NCI-H774 (cell line): ENCODE data around the gene GJA1.
"Not testable (repeated sequence)": the region's sequence is repeated elsewhere in the genome, so short reads cannot be mapped to it uniquely, and the experiment has no call there.

Experiments
- DNase-seq: peaks from one replicate; lab custom pipeline; 2025; lab: John Stamatoyannopoulos, UW

Gene GJA1

DNA sequence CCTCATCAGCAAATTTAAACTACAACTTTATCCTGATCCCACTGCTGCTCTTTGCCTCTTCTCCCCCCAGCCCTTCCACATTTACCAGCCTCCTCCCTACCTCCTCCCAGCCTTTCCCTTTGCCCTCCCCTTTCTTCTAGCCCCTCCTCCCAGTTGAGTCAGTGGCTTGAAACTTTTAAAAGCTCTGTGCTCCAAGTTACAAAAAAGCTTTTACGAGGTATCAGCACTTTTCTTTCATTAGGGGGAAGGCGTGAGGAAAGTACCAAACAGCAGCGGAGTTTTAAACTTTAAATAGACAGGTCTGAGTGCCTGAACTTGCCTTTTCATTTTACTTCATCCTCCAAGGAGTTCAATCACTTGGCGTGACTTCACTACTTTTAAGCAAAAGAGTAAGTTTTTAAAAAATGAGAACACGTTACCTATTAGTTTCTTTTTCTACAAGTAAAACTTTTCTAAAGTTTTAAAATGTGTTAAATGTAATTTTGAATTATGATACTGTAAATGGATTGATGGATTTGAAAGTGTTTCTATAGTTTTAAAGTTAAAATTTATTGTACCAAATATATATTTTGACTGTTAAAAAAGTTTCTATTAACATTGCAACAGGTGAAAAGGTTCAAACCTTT lies at the start of gene GJA1:
Gene GJA1 (plus strand): TSS at position 203 of the 626 bp plus-strand sequence. CDS start 11,202 bp downstream, outside the sequence.
- DNase-seq, result no peak

DNA sequence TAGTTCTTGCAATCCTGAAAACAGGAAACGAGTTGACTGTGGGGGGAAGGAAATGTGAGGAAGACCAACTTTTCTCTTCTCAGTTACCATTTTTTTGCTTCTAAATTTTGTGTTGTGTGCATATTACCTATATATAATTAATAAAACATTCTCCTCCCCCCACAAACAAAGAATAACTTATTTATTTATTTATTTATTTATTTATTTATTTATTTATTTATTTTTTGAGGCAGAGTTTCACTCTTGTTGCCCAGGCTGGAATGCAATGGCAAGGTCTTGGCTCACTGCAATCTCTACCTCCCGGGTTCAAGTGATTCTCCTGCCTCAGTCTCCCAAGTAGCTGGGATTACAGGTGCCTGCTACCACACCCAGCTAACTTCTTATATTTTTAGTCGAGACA lies 48.9 kb upstream of the GJA1 start:
- not testable (repeated sequence) for DNase-seq

DNA sequence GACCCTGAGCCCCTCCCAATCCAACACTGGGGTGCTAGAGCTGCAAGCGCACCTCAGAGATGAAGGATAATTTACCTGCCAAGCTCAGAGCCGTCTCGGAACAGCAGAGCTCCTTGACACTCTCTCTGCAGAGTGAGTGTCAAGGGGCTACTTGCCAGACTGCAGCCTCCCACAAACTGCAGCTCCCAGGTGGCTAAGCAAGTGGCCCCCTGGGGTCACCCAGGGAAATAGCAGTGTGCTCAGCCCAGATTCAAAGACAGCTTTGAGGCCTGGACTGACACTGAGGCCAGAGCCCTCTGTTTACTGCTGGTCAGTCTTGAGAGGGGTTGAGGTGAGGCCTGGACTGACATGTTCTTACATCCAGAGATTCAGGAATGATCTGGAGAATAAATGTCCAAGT lies 46.0 kb upstream of the GJA1 start:
- DNase-seq, result no peak

DNA sequence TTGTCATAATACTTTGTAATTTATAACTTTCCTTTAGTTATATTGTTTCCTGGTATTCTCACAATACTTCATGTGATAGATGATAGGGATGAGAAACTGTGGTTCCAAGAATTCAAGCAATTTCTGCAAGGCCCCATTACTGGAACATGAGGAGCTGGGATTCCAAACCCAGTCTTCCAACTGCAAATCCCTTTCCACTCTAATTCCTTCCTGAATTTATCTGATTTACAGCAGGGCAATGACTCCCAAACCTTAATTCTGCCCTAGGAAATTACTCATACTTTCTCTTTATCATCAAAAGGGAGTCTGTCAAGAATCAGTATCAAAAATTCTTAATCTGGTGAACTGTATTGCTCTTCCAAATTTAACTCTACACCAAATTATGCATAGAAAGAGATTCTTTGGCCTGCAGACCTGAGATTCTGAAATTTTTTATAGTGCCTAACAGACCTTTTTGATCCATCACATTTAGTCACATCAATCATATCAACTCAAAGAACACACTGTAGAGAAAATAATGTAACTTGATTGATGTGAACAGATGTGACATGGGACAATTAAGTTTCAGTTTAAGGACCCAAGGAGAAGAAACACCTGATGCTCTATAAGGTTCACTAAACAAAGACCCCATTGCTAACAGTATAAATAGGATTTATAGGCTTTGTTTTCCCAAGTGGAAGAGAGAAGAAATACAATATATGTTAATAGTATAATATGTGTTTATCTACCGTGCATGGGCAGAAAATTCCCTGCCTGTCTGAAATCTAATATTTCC lies 41.5 kb upstream of the GJA1 start:
- DNase-seq, result no peak

DNA sequence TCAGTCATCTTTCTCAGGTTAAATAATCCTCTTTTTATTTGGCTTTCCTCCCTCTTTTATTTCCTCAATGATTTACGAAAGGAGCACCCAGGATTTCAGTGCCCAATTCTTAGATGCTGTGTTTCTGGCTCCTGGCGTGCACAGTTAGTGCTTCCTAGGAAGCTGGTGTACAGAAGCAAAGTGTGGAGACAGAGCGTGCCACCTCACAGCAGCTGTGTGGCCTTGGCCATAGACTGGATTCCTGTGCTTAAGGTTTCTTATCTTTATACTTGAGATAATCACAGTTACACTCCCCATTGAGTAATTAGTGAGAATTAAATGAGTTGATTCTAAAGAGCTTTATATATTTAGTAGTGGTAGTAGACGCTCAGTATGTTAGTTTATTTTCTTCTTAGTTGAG lies 39.7 kb upstream of the GJA1 start:
- DNase-seq, result no peak

DNA sequence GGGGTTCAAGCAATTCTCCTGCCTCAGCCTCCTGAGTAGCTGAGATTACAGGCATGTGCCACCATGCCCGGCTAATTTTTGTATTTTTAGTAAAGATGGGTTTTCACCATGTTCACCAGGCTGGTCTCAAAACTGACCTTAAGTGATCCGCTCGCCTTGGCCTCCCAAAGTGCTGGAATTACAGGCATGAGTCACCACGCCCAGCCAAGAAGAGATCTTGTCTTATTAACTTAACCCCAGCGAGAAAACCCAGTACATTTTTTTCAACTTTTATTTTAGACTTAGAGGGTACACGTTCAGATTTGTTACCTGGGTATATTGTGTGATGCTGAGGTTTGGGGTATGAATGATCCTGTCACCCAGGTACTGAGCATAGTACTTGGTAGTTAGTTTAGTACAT lies 38.3 kb upstream of the GJA1 start:
- DNase-seq, result not testable (repeated sequence)

DNA sequence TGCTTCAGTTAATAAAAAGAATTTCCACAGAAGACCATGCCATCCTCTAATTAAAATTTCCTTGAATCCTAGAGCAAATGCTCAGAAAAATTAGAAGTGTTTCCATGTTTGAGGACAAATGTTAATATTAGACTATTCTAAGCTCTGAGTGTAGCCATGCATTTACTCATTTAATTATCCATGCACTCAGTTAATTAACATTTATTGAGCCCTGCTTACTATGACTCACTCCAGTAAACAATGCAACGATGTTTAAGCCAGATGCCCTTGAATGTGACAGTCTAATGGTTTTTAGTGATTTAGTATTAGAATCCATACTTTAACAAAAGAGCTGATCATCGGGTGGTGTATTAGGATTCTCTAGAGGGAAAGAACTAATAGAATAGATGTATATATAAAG lies 37.3 kb upstream of the GJA1 start:
- peak; percentile 49 for DNase-seq

DNA sequence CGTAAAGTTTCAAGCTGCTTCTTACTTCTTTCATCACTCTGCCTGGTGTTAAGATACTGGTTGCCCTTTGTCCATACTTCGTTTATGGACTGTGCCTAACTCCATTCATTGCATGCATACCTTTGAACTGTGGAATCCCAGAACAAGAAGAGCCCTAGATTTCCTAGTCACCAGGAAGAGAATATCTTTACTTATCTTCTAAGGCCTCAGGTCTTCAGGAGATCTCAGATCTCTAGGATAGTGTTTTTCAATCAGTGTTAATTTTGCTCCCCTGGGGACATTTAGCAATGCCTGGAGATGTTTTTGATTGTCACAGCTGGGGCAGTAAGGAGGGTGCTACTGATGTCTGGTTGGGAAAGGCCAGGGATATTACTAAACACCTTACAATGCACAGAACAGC lies 35.5 kb upstream of the GJA1 start:
- no peak for DNase-seq

DNA sequence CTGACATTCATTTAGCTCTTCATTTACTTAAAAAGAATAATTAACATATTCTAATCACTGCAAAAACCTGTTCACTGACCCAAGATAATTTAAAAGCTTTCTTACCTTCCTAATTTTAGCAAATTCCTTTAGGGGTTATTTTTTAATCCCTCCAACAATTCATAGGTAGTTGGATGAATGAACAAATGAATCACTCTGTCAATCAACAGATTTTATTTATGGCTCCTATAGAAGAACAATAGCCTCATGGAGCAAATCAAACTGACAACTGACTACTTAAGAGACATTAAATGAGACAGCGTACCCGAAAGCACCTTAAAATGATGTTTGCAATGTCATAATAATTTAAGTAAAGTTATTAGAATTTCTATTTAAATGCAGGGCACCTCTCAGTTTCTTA lies 31.5 kb upstream of the GJA1 start:
- DNase-seq, result no peak

DNA sequence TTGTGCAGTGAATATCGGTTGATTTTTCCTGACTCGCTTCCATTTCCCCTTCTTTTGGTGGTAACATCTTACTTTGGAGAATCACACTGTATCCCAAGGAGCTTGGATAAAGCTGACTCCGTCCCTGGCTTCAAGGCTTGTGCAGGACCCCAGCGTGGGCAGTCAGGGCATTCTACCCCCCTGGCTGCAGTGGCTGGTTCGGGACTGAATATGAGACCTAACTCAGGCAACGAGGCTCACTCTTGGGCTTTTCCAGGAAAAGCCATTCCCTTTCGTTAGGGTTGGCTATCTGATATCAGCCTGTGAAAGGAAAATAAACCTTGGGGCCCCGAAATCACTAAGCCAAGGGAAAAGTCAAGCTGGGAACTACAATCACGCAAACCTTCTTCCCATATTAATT lies 30.1 kb upstream of the GJA1 start:
- no peak for DNase-seq

DNA sequence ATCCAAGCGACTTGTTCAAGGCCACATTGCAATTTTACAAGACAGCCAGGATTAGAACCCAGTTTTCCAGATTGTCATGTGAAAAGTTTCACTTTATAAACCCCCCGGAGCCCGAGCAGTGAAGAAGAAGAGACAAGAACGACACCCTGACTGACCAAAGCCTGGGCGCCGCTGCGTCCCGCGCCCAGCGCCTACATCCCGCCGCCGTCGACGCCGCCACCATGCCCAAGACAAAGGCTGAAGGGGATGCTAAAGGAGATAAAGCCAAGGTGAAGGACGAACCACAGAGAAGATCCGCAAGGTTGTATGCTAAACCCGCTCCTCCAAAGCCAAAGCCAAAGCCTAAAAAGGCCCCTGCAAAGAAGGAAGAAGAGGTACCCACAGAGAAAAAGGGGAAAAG lies 27.1 kb upstream of the GJA1 start:
- DNase-seq, result no peak

DNA sequence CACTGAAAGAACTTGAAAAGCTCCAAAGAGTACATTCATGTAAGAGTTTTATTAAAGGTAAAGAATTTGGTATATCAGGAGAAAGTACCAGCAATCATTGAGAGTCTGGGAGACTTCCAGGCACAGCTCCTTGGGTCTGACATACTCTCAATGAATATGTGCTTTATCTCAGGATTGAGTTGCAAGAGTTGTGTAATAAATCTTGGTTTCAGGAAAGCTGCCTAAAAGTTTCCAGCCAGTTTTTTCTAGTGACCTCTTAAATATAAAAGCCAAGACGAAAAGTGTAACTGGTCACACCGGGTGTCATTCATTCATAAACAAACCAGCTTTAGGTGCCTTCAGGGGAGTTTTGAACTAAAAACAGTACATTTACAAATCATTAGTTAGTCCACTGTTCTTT lies 21.6 kb upstream of the GJA1 start:
- no peak for DNase-seq

DNA sequence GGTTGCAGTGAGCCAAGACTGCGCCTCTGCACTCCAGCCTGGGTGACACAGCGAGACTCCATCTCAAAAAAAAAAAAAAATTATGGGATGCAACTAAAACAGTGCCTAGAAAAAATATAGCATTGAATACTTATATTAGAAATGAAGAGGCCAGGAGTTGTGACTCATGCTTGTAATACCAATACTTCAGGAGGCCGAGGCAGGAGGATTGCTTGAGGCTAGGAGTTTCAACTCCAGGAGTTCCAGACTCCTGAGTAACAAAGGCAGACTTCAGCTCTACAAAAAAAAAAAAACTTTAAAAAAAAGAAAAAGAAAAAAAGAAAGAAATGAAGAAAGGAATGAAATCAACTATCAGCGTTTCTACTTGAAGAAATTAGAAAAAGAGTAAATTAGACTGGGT lies 17.1 kb upstream of the GJA1 start:
- DNase-seq, result no peak

DNA sequence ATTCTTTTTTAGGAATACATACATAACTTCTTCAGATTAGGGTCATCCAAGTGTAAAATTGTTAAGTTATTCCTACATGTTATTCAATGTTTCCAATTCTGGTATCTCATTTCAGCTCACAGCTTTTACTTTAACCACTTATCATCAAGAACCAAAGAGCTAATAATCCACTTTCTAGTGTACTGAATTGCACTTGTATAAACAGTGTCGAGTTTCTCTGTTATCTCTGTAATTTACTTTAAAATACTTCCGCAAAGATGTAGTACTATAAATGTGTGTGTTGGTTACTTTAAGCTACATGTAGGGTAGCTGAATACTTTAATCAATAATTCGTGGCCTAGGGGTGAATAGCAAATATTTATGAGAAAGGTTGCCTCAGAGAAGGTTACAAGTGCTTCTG lies 8.8 kb upstream of the GJA1 start:
- DNase-seq, result no peak

DNA sequence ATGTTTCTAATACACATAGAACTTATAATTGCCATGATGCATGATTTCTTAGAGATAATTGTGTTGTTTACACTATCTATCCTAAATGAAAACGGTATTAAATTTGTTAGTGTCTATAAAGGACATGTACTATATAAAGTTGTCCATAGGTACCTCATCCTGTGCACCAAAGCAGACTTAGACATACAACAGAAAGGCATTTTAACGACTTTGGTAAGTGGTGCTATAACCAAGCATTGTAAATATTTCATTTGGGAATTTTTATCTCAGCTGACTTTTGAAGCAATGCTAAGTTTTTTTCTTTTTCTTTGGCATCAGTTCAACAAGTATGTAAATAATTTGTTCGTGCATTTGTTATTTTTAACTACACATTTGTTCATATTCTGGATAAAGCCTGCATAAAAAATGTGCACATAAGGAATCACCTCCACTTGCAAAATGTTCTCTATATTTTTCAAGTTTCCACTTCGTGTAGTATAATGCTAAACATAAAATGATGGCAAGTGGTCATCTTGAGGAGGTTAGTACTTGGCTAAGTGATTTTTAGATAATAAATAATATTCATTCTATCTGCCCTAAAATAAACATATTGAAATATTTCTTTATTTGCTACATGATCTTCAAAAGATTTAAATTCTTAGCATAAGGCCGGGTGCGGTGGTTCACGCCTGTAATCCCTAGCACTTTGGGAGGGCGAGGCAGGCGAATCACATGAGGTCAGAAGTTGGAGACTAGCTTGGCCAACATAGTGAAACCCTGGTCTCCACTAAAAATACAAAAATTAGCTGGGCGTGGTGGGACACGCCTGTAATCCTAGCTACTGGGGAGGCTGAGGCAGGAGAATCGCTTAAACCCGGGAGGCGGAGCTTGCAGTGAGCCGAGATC lies 6.3 kb upstream of the GJA1 start:
- no peak for DNase-seq

DNA sequence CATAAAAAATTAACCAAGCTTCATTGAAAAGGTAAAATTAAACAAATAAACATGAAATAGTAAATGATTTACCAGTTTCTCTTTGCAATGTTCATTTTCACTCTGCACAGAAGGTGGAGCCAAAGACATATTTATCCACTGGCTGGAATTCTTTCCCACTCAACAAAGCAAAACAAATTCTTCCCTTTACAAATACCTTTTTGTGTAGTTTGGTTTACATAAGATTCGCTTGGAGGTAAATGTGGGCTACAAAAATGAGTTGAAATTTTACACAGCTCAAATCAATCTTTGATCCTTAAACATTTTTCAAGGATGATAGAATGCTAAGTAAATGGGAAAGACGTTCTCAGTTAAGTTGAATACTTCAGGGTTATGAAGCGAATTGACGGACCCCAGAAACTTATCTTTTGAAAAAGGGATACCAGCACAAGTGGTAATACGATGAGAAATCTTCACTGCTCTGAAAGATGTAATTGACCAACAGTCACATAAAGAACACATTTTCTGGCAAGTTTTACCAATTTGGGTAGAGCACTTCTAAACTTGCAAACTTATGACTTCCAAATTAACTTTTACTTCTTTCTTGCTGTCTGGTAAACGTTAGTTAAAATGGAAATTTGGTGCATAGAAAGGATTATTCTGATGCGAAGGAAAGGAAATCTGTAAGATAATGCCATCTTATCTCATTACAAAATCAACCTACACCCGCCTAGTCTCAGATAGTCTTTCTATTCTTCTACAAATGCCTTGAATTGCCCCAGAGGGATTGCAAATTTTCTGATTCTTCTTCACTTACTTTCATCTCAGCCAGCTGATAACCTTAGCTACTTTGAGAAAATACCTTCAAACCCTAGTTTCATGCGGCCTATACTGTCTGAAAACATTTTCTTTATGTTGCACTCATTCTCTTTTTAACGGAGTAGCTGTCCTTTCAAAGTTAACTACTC lies 4.7 kb upstream of the GJA1 start:
- DNase-seq, result peak; percentile 61

DNA sequence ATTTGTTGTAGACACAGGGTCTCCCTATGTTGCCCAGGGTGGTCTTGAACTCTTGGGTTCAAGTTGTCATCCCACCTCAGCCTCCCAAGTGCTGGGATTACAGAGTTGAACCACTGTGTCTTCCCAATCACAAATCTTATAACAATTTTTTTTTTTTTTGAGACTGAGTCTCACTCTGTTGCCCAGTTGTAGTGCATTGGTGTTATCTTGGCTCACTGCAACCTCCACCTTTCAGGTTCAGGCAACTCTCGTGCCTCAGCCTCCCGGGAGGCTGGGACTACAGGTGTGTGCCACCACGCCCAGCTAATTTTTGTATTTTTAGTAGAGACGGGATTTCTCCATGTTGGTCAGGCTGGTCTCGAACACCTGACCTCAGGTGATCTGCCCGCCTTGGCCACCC lies 3.7 kb upstream of the GJA1 start:
- not testable (repeated sequence) for DNase-seq

DNA sequence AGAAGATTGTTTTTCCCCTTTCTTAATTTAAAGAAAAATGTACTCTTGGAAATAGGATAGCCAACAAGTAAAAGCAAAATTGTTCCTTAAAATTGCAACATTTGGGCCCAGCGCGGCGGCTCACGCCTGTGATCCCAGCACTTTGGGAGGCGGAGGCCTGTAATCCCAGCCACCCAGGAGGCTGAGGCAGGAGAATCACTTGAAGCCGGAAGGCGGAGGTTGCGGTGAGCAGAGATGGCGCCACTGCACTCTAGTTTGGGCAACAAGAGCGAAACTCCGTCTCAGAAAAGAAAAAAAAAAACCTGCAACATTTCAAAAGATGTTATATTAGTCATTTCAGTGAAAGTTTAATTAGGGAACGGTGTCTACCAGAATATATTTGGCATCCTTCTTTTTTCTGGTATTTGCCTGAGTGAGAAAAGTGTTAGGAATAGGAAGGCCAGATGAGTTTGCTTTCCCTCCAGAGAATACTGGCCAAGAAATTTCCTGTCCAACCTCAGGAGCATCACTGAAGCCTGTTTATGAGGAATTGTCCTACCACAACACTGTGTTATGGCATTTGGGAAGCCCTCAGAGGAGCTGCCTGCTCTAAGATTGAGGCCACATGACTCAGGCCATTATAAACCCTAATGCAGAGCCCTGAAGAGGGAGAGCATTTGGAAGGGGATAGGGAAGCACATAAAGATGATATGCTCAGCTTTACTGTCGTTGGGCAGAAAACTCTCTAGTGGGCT lies 1.2 kb upstream of the GJA1 start:
- DNase-seq, result no peak

DNA sequence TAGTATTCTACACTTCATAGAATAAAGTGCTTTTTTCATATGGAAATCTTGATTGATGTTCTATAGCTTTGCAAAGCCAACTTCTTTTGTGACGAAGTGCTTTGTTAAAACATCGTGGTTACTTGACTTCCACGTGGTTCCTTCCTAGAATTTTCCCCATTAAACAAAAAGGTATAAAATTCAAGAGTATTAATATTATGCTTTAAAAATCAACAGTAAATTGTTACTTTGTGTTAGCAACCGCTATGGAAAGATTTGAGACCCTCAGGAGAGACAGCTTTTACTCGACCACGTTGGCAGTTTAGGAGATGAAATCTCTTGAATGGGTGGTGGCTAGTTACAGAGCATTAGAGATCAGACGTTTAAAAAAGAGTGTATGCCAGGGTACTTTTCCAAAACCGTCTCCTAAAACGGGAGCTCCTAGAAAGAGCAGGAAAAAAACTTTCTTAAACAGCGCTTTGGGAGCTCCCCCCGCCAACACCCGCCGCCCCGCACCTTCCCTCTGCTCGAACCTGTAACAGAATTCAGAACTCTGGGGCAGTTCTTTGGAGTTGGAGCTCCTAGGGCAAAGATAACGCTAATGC lies 920 bp downstream of the GJA1 start:
- DNase-seq, result no peak

DNA sequence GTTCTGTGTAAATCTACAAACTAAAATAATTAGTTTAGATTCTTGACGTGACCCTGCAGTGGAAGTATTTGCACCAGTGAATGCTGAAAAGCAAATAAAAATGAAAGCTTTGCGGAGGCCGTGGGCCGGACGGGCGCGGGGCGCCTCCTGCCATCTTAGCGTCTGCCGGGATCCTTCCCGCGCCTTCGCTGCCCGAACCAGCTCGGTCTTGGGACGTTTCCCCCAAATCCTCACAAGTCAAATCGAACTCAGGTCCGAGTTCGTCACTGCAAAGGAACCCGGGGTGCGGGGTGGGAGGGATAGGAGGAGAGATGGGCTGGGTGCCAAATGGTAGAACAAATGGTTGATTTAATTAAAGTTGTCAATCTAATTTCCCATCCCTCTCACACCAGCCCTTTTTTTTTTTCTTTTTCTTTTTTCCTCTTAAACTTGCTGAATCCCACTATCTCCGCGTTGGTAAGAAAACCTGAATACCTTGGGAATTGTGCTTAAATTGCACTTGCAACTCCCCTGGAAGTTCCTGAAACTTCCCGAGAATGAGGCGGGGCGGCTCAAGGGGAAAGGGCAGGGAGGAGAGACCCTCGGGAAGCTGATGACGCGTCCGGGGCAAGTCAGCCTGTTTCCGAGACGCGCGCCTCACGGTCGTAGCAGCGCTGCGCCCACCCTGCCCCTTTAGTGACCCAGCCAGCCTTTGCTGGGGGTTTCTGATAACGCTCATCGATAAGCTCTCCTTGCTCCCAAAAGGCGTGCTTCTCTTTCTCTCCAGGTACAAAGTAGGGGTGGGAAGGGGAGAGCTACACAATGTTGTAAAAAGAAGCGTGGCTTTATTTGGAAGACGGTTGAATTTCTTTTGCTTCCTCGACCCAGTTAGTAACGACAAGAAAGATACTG lies 1.8 kb downstream of the GJA1 start:
- no peak for DNase-seq
